H9 (cell line): ENCODE data around the gene ZFY. TPM values are rescaled to one million over a fixed set of nuclear protein-coding genes. Genes with fewer than 3 reads are reported as not detected.

Experiments used
- DNase-seq: peaks from one replicate; pipeline ENCODE4 v3.0.0-alpha.2; 2017
- H2AFZ ChIP-seq: one replicate; pipeline ENCODE4 v1.6.1; 2013; ENCODE audit warnings: mild to moderate bottlenecking, low read length, control low read depth, moderate library complexity
- H2AK5ac ChIP-seq: 2 replicates; pipeline ENCODE4 v1.6.1; 2013; ENCODE audit warnings: low read length, control low read depth, mixed read lengths; ENCODE audit not compliant: insufficient read length
- H2BK120ac ChIP-seq: one replicate; pipeline ENCODE4 v1.6.1; 2013; ENCODE audit warnings: low read depth, mild to moderate bottlenecking, low read length, control low read depth, inconsistent platforms; ENCODE audit not compliant: poor library complexity, severe bottlenecking
- H2BK12ac ChIP-seq: 2 replicates; pipeline ENCODE4 v1.6.1; 2013; ENCODE audit warnings: low read length, control low read depth, mixed read lengths, low read depth; ENCODE audit not compliant: insufficient read length
- H2BK15ac ChIP-seq: 2 replicates; pipeline ENCODE4 v1.6.1; 2013; ENCODE audit warnings: low read depth, low read length, control low read depth
- H2BK20ac ChIP-seq: one replicate; pipeline ENCODE4 v1.6.1; 2013; ENCODE audit warnings: low read depth, mild to moderate bottlenecking, low read length, control low read depth, inconsistent platforms; ENCODE audit not compliant: poor library complexity, severe bottlenecking
- H2BK5ac ChIP-seq: 2 replicates; pipeline ENCODE4 v1.6.1; 2013; ENCODE audit warnings: low read length, control low read depth, mixed read lengths; ENCODE audit not compliant: insufficient read length
- H3K14ac ChIP-seq: 2 replicates; pipeline ENCODE4 v1.6.1; 2013; ENCODE audit warnings: low read length, control low read depth; ENCODE audit not compliant: insufficient read depth
- H3K18ac ChIP-seq: 2 replicates; pipeline ENCODE4 v1.6.1; 2013; ENCODE audit warnings: low read depth, mild to moderate bottlenecking, mixed read lengths, low read length, control low read depth; ENCODE audit not compliant: insufficient read length
- H3K23ac ChIP-seq: 2 replicates; pipeline ENCODE4 v1.6.1; 2013; ENCODE audit warnings: low read length, control low read depth, mixed read lengths, low read depth; ENCODE audit not compliant: insufficient read length
- H3K23me2 ChIP-seq: 2 replicates; pipeline ENCODE4 v1.6.1; 2013; ENCODE audit warnings: low read depth, mild to moderate bottlenecking, mixed read lengths, low read length, control low read depth; ENCODE audit not compliant: insufficient read length, poor library complexity, severe bottlenecking
- H3K27ac ChIP-seq: 2 replicates; pipeline ENCODE4 v1.5.1; 2013; ENCODE audit warnings: low read length, control low read depth, mixed read lengths, low read depth; ENCODE audit not compliant: insufficient read length
- H3K27me3 ChIP-seq: 2 replicates; pipeline ENCODE4 v1.6.1; 2013; ENCODE audit warnings: low read length, control low read depth, inconsistent platforms; ENCODE audit not compliant: insufficient read depth
- H3K4ac ChIP-seq: 2 replicates; pipeline ENCODE4 v1.6.1; 2013; ENCODE audit warnings: low read depth, mild to moderate bottlenecking, control low read depth, inconsistent platforms, low read length, moderate library complexity
- H3K4me1 ChIP-seq: 2 replicates; pipeline ENCODE4 v1.6.1; 2013; ENCODE audit warnings: low read length, control low read depth, inconsistent platforms; ENCODE audit not compliant: insufficient read depth
- H3K4me2 ChIP-seq: 2 replicates; pipeline ENCODE4 v1.6.1; 2013; ENCODE audit warnings: low read length, control low read depth, mixed read lengths; ENCODE audit not compliant: insufficient read length, insufficient read depth
- H3K56ac ChIP-seq: 2 replicates; pipeline ENCODE4 v1.6.1; 2013; ENCODE audit warnings: low read depth, mild to moderate bottlenecking, mixed read lengths, low read length, control low read depth; ENCODE audit not compliant: insufficient read length
- H3K79me1 ChIP-seq: 2 replicates; pipeline ENCODE4 v1.6.1; 2013; ENCODE audit warnings: low read depth, mild to moderate bottlenecking, moderate library complexity, low read length, control low read depth, inconsistent platforms; ENCODE audit not compliant: insufficient read depth, poor library complexity, severe bottlenecking
- H3K79me2 ChIP-seq: 2 replicates; pipeline ENCODE4 v1.6.1; 2013; ENCODE audit warnings: low read length, control low read depth, inconsistent platforms; ENCODE audit not compliant: insufficient read depth
- H3K9ac ChIP-seq: 2 replicates; pipeline ENCODE4 v1.6.1; 2013; ENCODE audit warnings: low read length, control low read depth, mixed read lengths; ENCODE audit not compliant: insufficient read length; ENCODE audit errors: extremely low read depth
- H3K9me3 ChIP-seq: one replicate; pipeline ENCODE4 v1.6.1; 2013; ENCODE audit warnings: low read depth, low read length, inconsistent platforms; ENCODE audit not compliant: control insufficient read depth
- H3T11ph ChIP-seq: one replicate; pipeline ENCODE4 v1.6.1; 2013; ENCODE audit warnings: mild to moderate bottlenecking, low read length, control low read depth, inconsistent platforms
- H4K20me1 ChIP-seq: one replicate; pipeline ENCODE4 v1.6.1; 2013; ENCODE audit not compliant: control insufficient read depth, insufficient read length, insufficient read depth
- H4K5ac ChIP-seq: 2 replicates; pipeline ENCODE4 v1.6.1; 2013; ENCODE audit warnings: low read depth, mild to moderate bottlenecking, mixed read lengths, low read length, control low read depth; ENCODE audit not compliant: insufficient read length
- H4K8ac ChIP-seq: replicated peaks from 2 replicates; pipeline ENCODE4 v1.6.1; 2013; ENCODE audit warnings: low read length, control low read depth, mixed read lengths, low read depth; ENCODE audit not compliant: insufficient read length
- H4K91ac ChIP-seq: 2 replicates; pipeline ENCODE4 v1.6.1; 2013; ENCODE audit warnings: low read depth, mild to moderate bottlenecking, moderate library complexity, mixed read lengths, low read length, control low read depth; ENCODE audit not compliant: insufficient read length
- H3K27ac Mint-ChIP-seq, 3 experiments: 2 replicates in 2 of 3; 3 replicates in 1 of 3; pipeline ENCODE4 v1.8.0; 2020 to 2021; ENCODE audit warnings: mixed read lengths in 3 of 3, mild to moderate bottlenecking in 1 of 3, moderate library complexity in 1 of 3
- H3K27me3 Mint-ChIP-seq: 2 replicates; pipeline ENCODE4 v1.8.0; 2021; ENCODE audit warnings: low read depth, mild to moderate bottlenecking, moderate library complexity, mixed read lengths
- H3K36me3 Mint-ChIP-seq, 3 experiments: 2 replicates in 2 of 3; 3 replicates in 1 of 3; pipeline ENCODE4 v1.8.0; 2020 to 2021; ENCODE audit warnings: low read depth in 3 of 3, mixed read lengths in 3 of 3; ENCODE audit not compliant: insufficient read depth in 1 of 3
- H3K4me1 Mint-ChIP-seq, 2 experiments: 2 replicates each; pipeline ENCODE4 v1.8.0; 2020; ENCODE audit warnings: mixed read lengths in 2 of 2
- H3K4me3 Mint-ChIP-seq, 2 experiments: 2 replicates in 1 of 2; 3 replicates in 1 of 2; pipeline ENCODE4 v1.8.0; 2020 to 2021; ENCODE audit warnings: mild to moderate bottlenecking in 2 of 2, mixed read lengths in 2 of 2, moderate library complexity in 1 of 2
- H3K9me3 Mint-ChIP-seq, 2 experiments: 2 replicates in 1 of 2; 3 replicates in 1 of 2; pipeline ENCODE4 v1.8.0; 2020; ENCODE audit warnings: mild to moderate bottlenecking in 2 of 2, mixed read lengths in 2 of 2, moderate library complexity in 1 of 2
- WGBS: extraction: QIAGEN DNeasy Blood & Tissue Kit; methylation state at CpG from one replicate; pipeline ENCODE4 v1.1.7; 2013; ENCODE audit warnings: missing lambda C conversion rate, low lambda C conversion rate, mixed read lengths; ENCODE audit not compliant: insufficient read length; ENCODE audit errors: extremely low coverage; 5-methylcytosine and 5-hydroxymethylcytosine counted together
- total RNA-seq: library from RNA; stranded (reverse); gene quantifications from 2 replicates; pipeline ENCODE4 v1.2.1, GENCODE V29; 2021
- TF ChIP-seq, protein P1 (sequence below): fragments of 200-600 bp; sonication (generic); conservative IDR thresholded peaks from 3 replicates; pipeline ENCODE4 v1.8.0; 2021; ENCODE audit warnings: antibody characterized with exemption, mild to moderate bottlenecking

Gene ZFY
- total RNA-seq, 1 experiment from 2014 or later, result not detected

DNA sequence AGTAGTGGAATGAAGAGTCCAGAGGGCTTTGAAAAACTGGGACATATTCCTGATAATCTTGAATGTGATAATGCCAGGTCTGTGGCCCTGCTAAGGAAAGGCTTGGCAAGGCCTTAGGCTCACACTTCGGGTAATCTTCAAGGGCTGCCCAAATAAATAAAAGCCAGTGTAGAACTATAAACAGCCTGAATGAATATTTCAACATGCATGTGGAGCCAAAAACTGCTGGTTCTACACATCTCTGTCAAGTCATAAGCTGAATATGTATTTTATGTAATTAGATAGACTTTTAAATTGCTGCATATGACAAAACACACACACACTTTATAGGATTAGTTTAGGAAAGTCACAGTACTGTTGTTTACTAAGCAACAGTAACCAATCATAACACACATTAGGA is 30.4 kb downstream of the ZFY start:
- no peak overlapping the region for H4K91ac ChIP-seq
- H3K18ac ChIP-seq, result no peak overlapping the region
- no CpG with 5 or more reads among the region's 1 CpG for WGBS
- H3K79me1 ChIP-seq, result no peaks in the 10 kb centered on the region
- Mint-ChIP-seq H3K36me3 (no peaks in the 10 kb centered on the region), H3K4me1 (no peaks in the 10 kb centered on the region), H3K4me3 (no peak overlapping the region), H3K27ac (no peak overlapping the region), H3K27me3 (no peaks in the 10 kb centered on the region), H3K9me3 (no peaks in the 10 kb centered on the region)
- no peak overlapping the region for H3K27ac ChIP-seq
- no peaks in the 10 kb centered on the region for H3K23me2 ChIP-seq
- H2AK5ac ChIP-seq, result no peak overlapping the region
- no peak overlapping the region for H3K23ac ChIP-seq
- H2BK120ac ChIP-seq, result no peak overlapping the region
- H4K5ac ChIP-seq, result no peak overlapping the region
- no peak overlapping the region for H2BK12ac ChIP-seq
- H3K27me3 ChIP-seq, result no peaks in the 10 kb centered on the region
- TF ChIP-seq, protein P1, sequence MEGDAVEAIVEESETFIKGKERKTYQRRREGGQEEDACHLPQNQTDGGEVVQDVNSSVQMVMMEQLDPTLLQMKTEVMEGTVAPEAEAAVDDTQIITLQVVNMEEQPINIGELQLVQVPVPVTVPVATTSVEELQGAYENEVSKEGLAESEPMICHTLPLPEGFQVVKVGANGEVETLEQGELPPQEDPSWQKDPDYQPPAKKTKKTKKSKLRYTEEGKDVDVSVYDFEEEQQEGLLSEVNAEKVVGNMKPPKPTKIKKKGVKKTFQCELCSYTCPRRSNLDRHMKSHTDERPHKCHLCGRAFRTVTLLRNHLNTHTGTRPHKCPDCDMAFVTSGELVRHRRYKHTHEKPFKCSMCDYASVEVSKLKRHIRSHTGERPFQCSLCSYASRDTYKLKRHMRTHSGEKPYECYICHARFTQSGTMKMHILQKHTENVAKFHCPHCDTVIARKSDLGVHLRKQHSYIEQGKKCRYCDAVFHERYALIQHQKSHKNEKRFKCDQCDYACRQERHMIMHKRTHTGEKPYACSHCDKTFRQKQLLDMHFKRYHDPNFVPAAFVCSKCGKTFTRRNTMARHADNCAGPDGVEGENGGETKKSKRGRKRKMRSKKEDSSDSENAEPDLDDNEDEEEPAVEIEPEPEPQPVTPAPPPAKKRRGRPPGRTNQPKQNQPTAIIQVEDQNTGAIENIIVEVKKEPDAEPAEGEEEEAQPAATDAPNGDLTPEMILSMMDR, result no peak
- H3K14ac ChIP-seq, result no peak overlapping the region
- H2BK15ac ChIP-seq, result no peak overlapping the region
- H3K9me3 ChIP-seq, result no peaks in the 10 kb centered on the region
- no peak overlapping the region for H3T11ph ChIP-seq
- no peak overlapping the region for H3K9ac ChIP-seq
- no peak overlapping the region for H3K56ac ChIP-seq
- H3K4me2 ChIP-seq, result no peak overlapping the region
- no peak overlapping the region for H2AFZ ChIP-seq
- no peaks in the 10 kb centered on the region for H3K4me1 ChIP-seq
- H3K79me2 ChIP-seq, result no peaks in the 10 kb centered on the region
- no peak overlapping the region for H2BK5ac ChIP-seq
- no peak overlapping the region for H2BK20ac ChIP-seq
- no peaks in the 10 kb centered on the region for H4K20me1 ChIP-seq
- no peak overlapping the region for H3K4ac ChIP-seq
- DNase-seq, result no peak
- no peak overlapping the region for H4K8ac ChIP-seq
